SU-DHL-6 (cell line): ENCODE data around the gene CAPN12.

Experiments used
- H2AFZ ChIP-seq: fragments of 200-600 bp; sonication (generic); 2 replicates; pipeline ENCODE4 v1.6.1; 2014; ENCODE audit warnings: low read depth, mild to moderate bottlenecking, moderate library complexity, mixed read lengths, antibody characterized with exemption, low read length; ENCODE audit not compliant: severe bottlenecking
- H3F3A ChIP-seq: fragments of 200-600 bp; shearing (Covaris generic); 2 replicates; pipeline ENCODE4 v1.6.0; 2016; ENCODE audit warnings: antibody characterized with exemption, mild to moderate bottlenecking; ENCODE audit not compliant: insufficient read depth
- H3K27ac ChIP-seq: fragments of 200-600 bp; sonication (generic); 2 replicates; pipeline ENCODE4 v1.5.1; 2016; ENCODE audit warnings: low read depth, mild to moderate bottlenecking, low read length, moderate library complexity, mixed read lengths
- H3K27me3 ChIP-seq: fragments of 200-600 bp; sonication (generic), shearing (Covaris generic); 2 replicates; pipeline ENCODE4 v1.6.0; 2014; ENCODE audit warnings: mild to moderate bottlenecking, low read length
- H3K36me3 ChIP-seq: fragments of 200-600 bp; sonication (generic); 2 replicates; pipeline ENCODE4 v1.6.1; 2014; ENCODE audit warnings: mild to moderate bottlenecking, low read length, mixed read lengths
- H3K4me2 ChIP-seq: fragments of 300-600, 200-600 bp; shearing (Covaris generic), sonication (generic); 2 replicates; pipeline ENCODE4 v1.6.0; 2014; ENCODE audit warnings: low read length, low read depth, mild to moderate bottlenecking; ENCODE audit not compliant: poor library complexity, severe bottlenecking
- H3K4me3 ChIP-seq: fragments of 200-600 bp; sonication (generic); 2 replicates; pipeline ENCODE4 v1.5.1; 2014; ENCODE audit warnings: antibody characterized with exemption, low read length, mild to moderate bottlenecking, mixed read lengths; ENCODE audit not compliant: insufficient read depth, poor library complexity, severe bottlenecking
- H3K79me2 ChIP-seq: fragments of 200-600 bp; sonication (generic); 2 replicates; pipeline ENCODE4 v1.6.1; 2014; ENCODE audit warnings: mild to moderate bottlenecking, low read length, moderate library complexity; ENCODE audit not compliant: insufficient read depth
- H3K9ac ChIP-seq: fragments of 200-600 bp; sonication (generic); 2 replicates; pipeline ENCODE4 v1.7.0; 2014; ENCODE audit warnings: mild to moderate bottlenecking, low read length
- H3K9me2 ChIP-seq: fragments of 200-600 bp; sonication (generic); replicated peaks from 2 replicates; pipeline ENCODE4 v1.6.1; 2014; ENCODE audit warnings: low read length; ENCODE audit not compliant: insufficient read depth
- H3K9me3 ChIP-seq: fragments of 200-600 bp; sonication (generic); 2 replicates; pipeline ENCODE4 v1.6.1; 2014; ENCODE audit warnings: low read length, mixed read lengths; ENCODE audit not compliant: insufficient read depth
- H4K20me1 ChIP-seq: fragments of 200-600 bp; sonication (generic); 2 replicates; pipeline ENCODE4 v1.6.1; 2014; ENCODE audit warnings: low read depth, mild to moderate bottlenecking, antibody characterized with exemption, low read length, moderate library complexity, mixed read lengths
- CTCF ChIP-seq: fragments of 200-600 bp; sonication (generic); IDR thresholded peaks from one replicate; pipeline ENCODE4 v1.5.1; 2017; ENCODE audit warnings: antibody characterized with exemption, mild to moderate bottlenecking, low read length, moderate library complexity; ENCODE audit not compliant: insufficient read depth, poor library complexity, severe bottlenecking
- EZH2phosphoT487 ChIP-seq: fragments of 200-600 bp; sonication (generic), shearing (Covaris generic); conservative IDR thresholded peaks from 2 replicates; pipeline ENCODE4 v1.6.1; 2018; ENCODE audit warnings: mild to moderate bottlenecking, antibody characterized with exemption, low read length, moderate library complexity, mixed read lengths

CAPN12 gene

GRCh38 chr19:38710416-38710702 is 33.9 kb downstream of the CAPN12 start:
- Histone ChIP-seq H3K27ac (no peak overlapping the region), H4K20me1 (no peaks in the 10 kb centered on the region), H3K4me3 (no peak overlapping the region), H3K9me2 (no peaks in the 10 kb centered on the region), H2AFZ (no peak overlapping the region), H3F3A (no peaks in the 10 kb centered on the region), H3K9ac (no peak overlapping the region), H3K36me3 (no peaks in the 10 kb centered on the region), H3K27me3 (no peaks in the 10 kb centered on the region), H3K9me3 (no peaks in the 10 kb centered on the region), H3K79me2 (no peaks in the 10 kb centered on the region), H3K4me2 (no peak overlapping the region)
- no peak for TF ChIP-seq EZH2phosphoT487
- no peak for TF ChIP-seq CTCF

GRCh38 chr19:38709671-38710415 is 34.4 kb downstream of the CAPN12 start:
- H3K79me2 ChIP-seq, result no peaks in the 10 kb centered on the region
- H3K27me3 ChIP-seq, result no peaks in the 10 kb centered on the region
- no peak overlapping the region for H2AFZ ChIP-seq
- no peak overlapping the region for H3K9ac ChIP-seq
- H3K36me3 ChIP-seq, result no peaks in the 10 kb centered on the region
- no peaks in the 10 kb centered on the region for H3K9me3 ChIP-seq
- no peaks in the 10 kb centered on the region for H3F3A ChIP-seq
- no peak overlapping the region for H3K4me2 ChIP-seq
- no peaks in the 10 kb centered on the region for H4K20me1 ChIP-seq
- TF ChIP-seq CTCF, result no peak
- no peak for TF ChIP-seq EZH2phosphoT487
- no peak overlapping the region for H3K4me3 ChIP-seq
- H3K27ac ChIP-seq, result no peak overlapping the region
- no peaks in the 10 kb centered on the region for H3K9me2 ChIP-seq

GRCh38 chr19:38709119-38709518 is 35.2 kb downstream of the CAPN12 start:
- no peaks in the 10 kb centered on the region for H3F3A ChIP-seq
- H3K9me3 ChIP-seq, result no peaks in the 10 kb centered on the region
- H3K27me3 ChIP-seq, result no peaks in the 10 kb centered on the region
- H3K27ac ChIP-seq, result no peak overlapping the region
- H2AFZ ChIP-seq, result no peak overlapping the region
- no peak overlapping the region for H3K4me3 ChIP-seq
- TF ChIP-seq CTCF (no peak), EZH2phosphoT487 (no peak)
- no peaks in the 10 kb centered on the region for H3K36me3 ChIP-seq
- H4K20me1 ChIP-seq, result no peaks in the 10 kb centered on the region
- H3K4me2 ChIP-seq, result no peak overlapping the region
- H3K9ac ChIP-seq, result no peak overlapping the region
- H3K79me2 ChIP-seq, result no peaks in the 10 kb centered on the region
- H3K9me2 ChIP-seq, result no peaks in the 10 kb centered on the region
